PC-3 (cell line): ENCODE results near the gene TSPAN9.

Experiments
- CTCF ChIP-seq: fragments of 300-600 bp; sonication (generic); conservative IDR thresholded peaks from 2 replicates; pipeline ENCODE4 v1.5.1; 2017; ENCODE audit warnings: antibody characterized with exemption, low read depth, mild to moderate bottlenecking, low read length
- EZH2 ChIP-seq: fragments of 300-600 bp; sonication (generic); IDR thresholded peaks from one replicate; pipeline ENCODE4 v1.6.1; 2017; ENCODE audit warnings: antibody characterized with exemption, mild to moderate bottlenecking, low read length; ENCODE audit not compliant: unreplicated experiment
- EZH2phosphoT487 ChIP-seq: fragments of 300-600 bp; sonication (generic); IDR thresholded peaks from 2 replicates; pipeline ENCODE4 v1.6.1; 2018; ENCODE audit warnings: mild to moderate bottlenecking, antibody characterized with exemption, low read length, borderline replicate concordance

GRCh38 chr12:3304436-3305165, 227.4 kb downstream of the TSPAN9 start:
- no peak for TF ChIP-seq CTCF
- TF ChIP-seq EZH2 = no peak
- no peak for TF ChIP-seq EZH2phosphoT487
